Activated T-cell treated with anti-CD3 and anti-CD28 coated beads, Interleukin-2, amount 50 U/mL, for 72 hours (primary cell): Measurements from ENCODE around the gene TTC27. TPM values are rescaled to one million over a fixed set of nuclear protein-coding genes. Genes with fewer than 3 reads are reported as not detected.
"Not testable (repeated sequence)": the region's sequence is repeated elsewhere in the genome, so short reads cannot be mapped to it uniquely, and the experiment has no call there.

ENCODE experiments used
- ATAC-seq, 2 donors: fragments of 150-1000 bp; cut with Tn5 transposase; replicated peaks in 1 of 2; 2 replicates each; pipeline ENCODE4 v1.10.0; 2021; ENCODE audit warnings: moderate library complexity in 2 of 2, mild to moderate bottlenecking in 1 of 2
- DNase-seq, 2 donors: peaks; one replicate each; pipeline ENCODE4 v3.0.0; 2021 to 2022; ENCODE audit warnings: mixed read lengths in 1 of 2
- H3K27ac Mint-ChIP-seq: one replicate; pipeline ENCODE4 v1.8.0; 2022; ENCODE audit warnings: mild to moderate bottlenecking, moderate library complexity, mixed read lengths
- H3K27me3 Mint-ChIP-seq: one replicate; pipeline ENCODE4 v1.8.0; 2022; ENCODE audit warnings: low read depth, mixed read lengths
- H3K36me3 Mint-ChIP-seq, 2 donors: one replicate each; pipeline ENCODE4 v1.8.0; 2022; ENCODE audit warnings: mixed read lengths in 2 of 2, mild to moderate bottlenecking in 1 of 2; ENCODE audit not compliant: insufficient read depth in 2 of 2
- H3K4me1 Mint-ChIP-seq: one replicate; pipeline ENCODE4 v1.8.0; 2022; ENCODE audit warnings: low read depth, mixed read lengths
- H3K4me3 Mint-ChIP-seq, 2 donors: one replicate each; pipeline ENCODE4 v1.8.0; 2022; ENCODE audit warnings: mild to moderate bottlenecking in 2 of 2, mixed read lengths in 2 of 2, moderate library complexity in 2 of 2
- H3K9me3 Mint-ChIP-seq, 2 donors: one replicate each; pipeline ENCODE4 v1.8.0; 2022; ENCODE audit warnings: mixed read lengths in 2 of 2
- total RNA-seq, 2 donors: library from RNA; stranded (reverse); gene quantifications; one replicate each; pipeline ENCODE4 v1.2.3, GENCODE V29; 2022

TTC27 gene
- total RNA-seq, 2 donors from 2014 or later, result 24.2 to 27.8 TPM

DNA sequence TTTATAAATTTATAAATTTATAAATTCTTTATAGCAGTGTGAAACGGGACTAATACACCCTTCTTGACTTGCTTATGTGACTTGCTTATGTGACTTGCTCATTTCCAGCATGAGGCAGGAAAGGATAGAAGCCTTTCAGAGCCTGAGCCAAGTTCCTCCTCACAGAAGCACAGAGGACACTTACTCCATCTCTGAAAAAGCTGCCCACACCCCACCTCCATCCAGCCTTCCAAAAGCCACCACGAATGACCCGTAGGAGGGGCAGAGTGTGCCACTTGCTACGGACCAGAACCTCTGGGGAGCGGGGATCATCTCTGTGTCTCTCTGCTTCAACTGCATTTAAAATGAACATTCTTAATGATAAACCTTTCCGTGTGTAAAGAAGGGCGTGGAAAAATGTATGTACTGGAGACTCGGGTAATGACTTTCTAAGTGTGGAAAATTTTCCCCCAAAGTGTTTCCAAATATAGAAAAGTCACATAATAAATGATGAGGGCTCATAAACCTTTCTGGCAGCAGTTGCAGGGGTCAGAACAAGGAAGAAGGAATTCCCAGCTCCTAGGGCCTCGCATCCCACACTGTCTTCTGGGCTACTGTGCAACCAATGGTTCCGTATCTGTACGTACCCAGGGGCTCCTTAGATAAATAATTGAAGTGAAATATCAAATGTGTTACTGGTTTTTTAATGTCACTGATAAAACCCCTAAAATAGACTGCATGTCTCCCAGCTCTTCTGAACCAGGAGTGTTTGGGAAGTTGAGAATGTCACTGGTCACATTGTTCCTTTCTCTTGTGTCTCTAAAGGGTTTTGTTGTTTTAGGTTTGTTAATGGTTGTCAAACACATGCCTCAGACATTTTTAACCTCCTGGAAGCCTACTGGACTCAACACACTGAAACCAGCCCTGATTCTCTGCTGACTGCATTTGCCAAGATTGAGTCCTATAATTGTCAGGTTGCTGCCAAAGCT lies 214.4 kb downstream of the TTC27 start:
- Mint-ChIP-seq H3K36me3 (no peaks in the 10 kb centered on the region), H3K4me3 (no peak overlapping the region)

DNA sequence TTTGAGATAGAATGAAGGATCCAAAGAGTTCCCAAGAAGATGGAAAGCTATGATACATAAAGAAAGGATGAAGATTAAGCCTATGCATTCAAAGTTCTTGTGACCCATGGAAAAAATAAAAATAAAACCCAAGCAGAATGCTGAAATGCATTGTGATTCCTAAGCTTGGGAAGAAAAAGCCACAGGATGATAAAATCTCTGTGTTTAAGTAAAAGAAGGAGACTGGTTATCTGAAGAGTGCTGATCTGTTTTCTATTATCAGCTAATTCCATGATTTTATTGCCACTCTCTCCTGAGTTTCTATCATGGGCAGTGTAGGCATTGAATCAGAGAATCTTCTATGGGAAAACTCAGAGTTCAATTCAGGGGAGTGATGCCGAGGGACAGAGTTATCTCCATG lies 215.8 kb downstream of the TTC27 start:
- Mint-ChIP-seq H3K4me1 (no peaks in the 10 kb centered on the region), H3K27me3 (peaks cover 12% of the 10 kb centered on the region), H3K9me3 (peaks cover 4% of the 10 kb centered on the region in 2 donors), H3K27ac (no peak overlapping the region), H3K36me3 (no peaks in the 10 kb centered on the region), H3K4me3 (no peak overlapping the region)
- no peak for ATAC-seq
- no peak for DNase-seq

More for the DNA sequence above, 214.4 kb downstream of the TTC27 start:
- Mint-ChIP-seq H3K4me1 (no peaks in the 10 kb centered on the region), H3K9me3 (peaks cover 4% of the 10 kb centered on the region in 2 donors), H3K27me3 (peaks cover 14% of the 10 kb centered on the region), H3K27ac (no peak overlapping the region)
- DNase-seq (no peak), ATAC-seq (no peak)

DNA sequence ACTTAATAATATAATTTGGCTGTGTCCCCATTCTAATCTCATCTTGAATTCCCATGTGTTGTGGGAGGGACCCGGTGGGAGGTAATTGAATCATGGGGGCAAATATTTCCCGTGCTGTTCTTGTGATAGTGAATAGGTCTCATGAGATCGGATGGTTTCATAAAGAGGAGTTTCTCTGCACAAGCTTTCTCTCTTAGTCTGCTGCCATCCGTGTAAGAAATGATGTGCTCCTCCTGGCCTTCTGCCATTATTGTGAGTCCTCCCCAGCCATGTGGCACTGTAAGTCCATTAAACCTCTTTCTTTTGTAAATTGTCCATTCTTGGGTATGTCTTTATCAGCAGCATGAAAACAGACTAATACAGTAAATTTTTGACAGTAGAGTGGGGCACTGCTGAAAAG lies 216.4 kb downstream of the TTC27 start:
- no peaks in the 10 kb centered on the region for H3K36me3 Mint-ChIP-seq
- peaks cover 4% of the 10 kb centered on the region in 2 donors for H3K9me3 Mint-ChIP-seq
- H3K4me3 Mint-ChIP-seq, result no peak overlapping the region
- H3K27me3 Mint-ChIP-seq, result peaks cover 12% of the 10 kb centered on the region
- no peak for ATAC-seq
- H3K4me1 Mint-ChIP-seq, result no peaks in the 10 kb centered on the region
- no peak overlapping the region for H3K27ac Mint-ChIP-seq
- no peak for DNase-seq

DNA sequence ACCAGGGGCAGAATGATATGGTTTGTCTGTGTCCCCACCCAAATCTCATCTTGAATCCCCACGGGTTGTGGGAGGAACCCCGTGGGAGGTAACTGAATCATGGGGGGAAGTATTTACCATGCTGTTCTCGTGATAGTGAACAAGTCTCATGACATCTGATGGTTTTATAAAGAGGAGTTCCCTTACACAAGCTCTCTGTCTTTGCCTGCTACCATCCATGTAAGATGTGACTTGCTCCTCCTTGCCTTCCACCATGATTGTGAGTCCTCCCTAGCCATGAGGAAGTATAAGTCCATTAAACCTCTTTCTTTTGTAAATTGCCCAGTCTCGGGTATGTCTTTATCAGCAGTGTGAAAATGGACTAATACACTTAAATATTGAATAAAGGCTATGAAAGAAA lies 218.4 kb downstream of the TTC27 start:
- DNase-seq, H3K9me3 Mint-ChIP-seq, H3K4me1 Mint-ChIP-seq, H3K4me3 Mint-ChIP-seq, ATAC-seq, H3K27ac Mint-ChIP-seq, H3K36me3 Mint-ChIP-seq: not testable (repeated sequence)
- H3K27me3 Mint-ChIP-seq, result peaks cover 12% of the 10 kb centered on the region

DNA sequence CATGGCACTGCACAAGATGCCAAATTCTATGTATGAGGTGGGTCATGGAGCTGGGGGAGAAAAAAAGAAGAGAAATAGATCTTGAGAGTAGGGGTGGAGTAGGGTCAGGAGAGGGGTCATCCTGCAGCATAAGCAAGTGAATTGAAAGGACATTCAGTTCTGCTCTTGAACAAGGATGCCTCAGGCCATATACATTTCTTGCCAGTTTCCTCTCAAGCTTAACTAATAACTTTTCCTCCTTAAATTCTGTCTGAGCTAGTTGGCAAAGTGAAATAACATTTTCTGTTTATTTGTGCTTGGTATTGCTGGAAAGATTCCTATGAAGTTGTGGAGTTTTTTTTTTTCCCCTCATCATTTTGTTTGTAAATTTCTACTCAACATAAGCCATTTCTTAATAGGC lies 219.9 kb downstream of the TTC27 start:
- no peaks in the 10 kb centered on the region for H3K4me1 Mint-ChIP-seq
- H3K4me3 Mint-ChIP-seq, result no peak overlapping the region
- no peak overlapping the region for H3K27ac Mint-ChIP-seq
- peaks cover 4% of the 10 kb centered on the region in 2 donors for H3K9me3 Mint-ChIP-seq
- ATAC-seq (no peak), DNase-seq (no peak)
- H3K36me3 Mint-ChIP-seq, result no peaks in the 10 kb centered on the region
- peaks cover 12% of the 10 kb centered on the region for H3K27me3 Mint-ChIP-seq

DNA sequence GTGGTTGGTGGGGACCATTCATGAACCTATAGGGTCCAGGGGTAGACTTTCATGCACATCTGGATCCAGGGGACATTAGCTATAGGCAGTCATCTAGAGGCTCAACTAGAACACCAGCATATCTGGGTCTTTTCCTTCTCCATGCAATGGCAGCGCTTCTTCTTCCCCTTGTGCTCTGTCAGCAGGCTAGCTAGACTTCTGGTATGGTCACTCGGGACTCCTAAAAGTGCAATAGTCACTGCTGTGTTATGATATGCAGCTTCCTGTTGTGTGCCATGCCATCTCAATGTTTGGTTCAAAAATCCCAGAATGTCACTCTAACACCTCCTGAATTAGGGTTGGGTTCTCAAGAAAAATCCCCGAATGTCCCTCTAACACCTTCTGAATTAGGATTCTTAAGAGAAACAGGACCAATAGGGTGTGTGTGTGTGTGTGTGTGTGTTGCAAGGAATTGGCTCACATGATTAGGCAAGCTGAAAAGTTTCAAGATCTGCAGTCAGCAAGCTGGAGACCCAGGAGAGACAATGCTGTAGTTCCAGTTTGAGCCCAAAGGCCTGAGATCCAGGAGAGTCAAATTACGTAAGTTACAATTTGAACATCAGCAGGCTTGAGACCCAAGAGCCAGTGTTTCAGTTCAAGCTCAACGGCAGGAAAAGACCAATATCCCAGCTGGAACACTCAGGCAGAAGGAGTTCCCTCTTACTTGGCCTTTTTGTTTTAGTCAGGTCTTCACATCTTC lies 221.8 kb downstream of the TTC27 start:
- DNase-seq (no peak), ATAC-seq (no peak)
- no peaks in the 10 kb centered on the region for H3K4me1 Mint-ChIP-seq
- no peaks in the 10 kb centered on the region for H3K36me3 Mint-ChIP-seq
- H3K4me3 Mint-ChIP-seq, result no peak overlapping the region
- peaks cover 21% of the 10 kb centered on the region for H3K27me3 Mint-ChIP-seq
- H3K27ac Mint-ChIP-seq, result no peak overlapping the region
- peaks cover 1 to 2% of the 10 kb centered on the region in 2 donors for H3K9me3 Mint-ChIP-seq

DNA sequence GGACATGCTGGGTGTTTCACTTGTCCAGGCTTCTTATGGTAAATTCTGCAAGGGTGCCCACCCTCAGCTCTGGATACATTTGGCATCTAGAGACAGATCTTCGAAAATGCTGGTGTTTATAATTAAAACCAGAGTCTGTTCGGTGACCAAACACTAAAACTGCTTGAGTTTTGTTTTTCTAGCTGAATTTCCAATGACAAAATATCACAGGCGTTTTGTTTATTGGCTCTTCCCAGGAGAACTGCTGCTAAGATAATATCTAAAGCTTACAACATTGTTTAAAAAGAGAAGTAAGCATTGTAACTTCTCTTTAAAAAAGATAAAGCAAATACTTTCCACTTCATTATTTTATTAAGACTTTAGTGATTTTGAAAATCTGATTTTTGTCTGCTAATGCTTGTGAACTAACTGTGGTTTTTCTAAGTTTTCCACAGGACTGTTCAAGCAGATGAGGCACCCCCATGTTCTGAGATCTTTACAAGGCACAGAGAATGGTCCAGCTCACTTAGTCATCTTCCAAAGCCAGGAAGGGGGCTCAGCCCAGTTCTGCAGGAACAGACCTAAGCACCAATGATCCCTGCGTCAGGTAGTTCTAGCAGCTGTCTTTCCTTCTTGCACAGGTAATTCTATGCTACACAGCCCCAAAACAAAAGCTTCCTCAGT lies 224.1 kb downstream of the TTC27 start:
- H3K9me3 Mint-ChIP-seq, result no peaks in the 10 kb centered on the region
- ATAC-seq (no peak), DNase-seq (no peak)
- H3K27ac Mint-ChIP-seq, result no peak overlapping the region
- no peaks in the 10 kb centered on the region for H3K4me1 Mint-ChIP-seq
- no peaks in the 10 kb centered on the region for H3K36me3 Mint-ChIP-seq
- no peak overlapping the region for H3K4me3 Mint-ChIP-seq
- peaks cover 15% of the 10 kb centered on the region for H3K27me3 Mint-ChIP-seq

DNA sequence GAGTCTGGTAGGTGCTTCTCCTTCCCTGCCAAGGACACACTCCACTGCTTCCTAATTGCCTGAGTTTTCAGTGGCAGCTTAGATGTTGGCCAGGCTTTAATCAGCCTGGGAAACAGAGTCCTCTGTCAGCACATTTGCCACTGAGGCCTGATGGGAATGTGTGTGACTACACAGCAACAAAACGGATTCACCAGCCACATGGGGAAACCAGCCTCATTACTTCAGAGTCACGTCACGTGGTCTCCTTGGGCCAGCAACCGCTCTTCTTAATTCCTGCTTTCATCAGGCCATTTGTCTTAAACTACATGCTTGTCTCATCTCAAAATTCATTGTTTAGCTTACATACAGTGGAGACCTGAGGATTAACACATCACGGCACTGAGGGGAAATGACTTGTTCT lies 225.0 kb downstream of the TTC27 start:
- no peaks in the 10 kb centered on the region for H3K36me3 Mint-ChIP-seq
- H3K4me3 Mint-ChIP-seq, result no peak overlapping the region
- peaks cover 15% of the 10 kb centered on the region for H3K27me3 Mint-ChIP-seq
- H3K9me3 Mint-ChIP-seq, result no peaks in the 10 kb centered on the region
- ATAC-seq (no peak), DNase-seq (no peak)
- H3K27ac Mint-ChIP-seq, result no peak overlapping the region
- H3K4me1 Mint-ChIP-seq, result no peaks in the 10 kb centered on the region

DNA sequence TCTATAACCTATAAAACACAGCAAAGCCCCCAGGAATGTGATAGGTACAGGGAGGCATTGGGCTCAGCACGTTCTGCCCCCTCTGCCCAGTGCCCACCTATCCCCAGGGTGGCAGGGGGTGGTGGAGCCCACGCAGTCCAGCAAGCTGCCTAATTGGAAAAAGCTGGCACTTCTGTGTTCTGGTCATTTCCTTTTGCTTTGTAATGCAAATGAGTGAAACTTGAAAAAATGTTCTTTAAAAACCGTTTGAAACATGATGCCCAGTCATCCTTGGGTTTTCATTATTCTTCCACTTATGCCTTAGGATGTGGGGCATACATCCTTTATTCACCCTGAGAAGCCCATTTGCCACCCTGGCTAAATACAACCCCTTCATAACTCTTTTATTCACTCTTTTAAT lies 229.0 kb downstream of the TTC27 start:
- DNase-seq (no peak), ATAC-seq (no peak)
- H3K27ac Mint-ChIP-seq, result no peak overlapping the region
- H3K9me3 Mint-ChIP-seq, result no peaks in the 10 kb centered on the region
- no peaks in the 10 kb centered on the region for H3K4me1 Mint-ChIP-seq
- no peak overlapping the region for H3K4me3 Mint-ChIP-seq
- H3K36me3 Mint-ChIP-seq, result no peaks in the 10 kb centered on the region
- H3K27me3 Mint-ChIP-seq, result peaks cover 19% of the 10 kb centered on the region

DNA sequence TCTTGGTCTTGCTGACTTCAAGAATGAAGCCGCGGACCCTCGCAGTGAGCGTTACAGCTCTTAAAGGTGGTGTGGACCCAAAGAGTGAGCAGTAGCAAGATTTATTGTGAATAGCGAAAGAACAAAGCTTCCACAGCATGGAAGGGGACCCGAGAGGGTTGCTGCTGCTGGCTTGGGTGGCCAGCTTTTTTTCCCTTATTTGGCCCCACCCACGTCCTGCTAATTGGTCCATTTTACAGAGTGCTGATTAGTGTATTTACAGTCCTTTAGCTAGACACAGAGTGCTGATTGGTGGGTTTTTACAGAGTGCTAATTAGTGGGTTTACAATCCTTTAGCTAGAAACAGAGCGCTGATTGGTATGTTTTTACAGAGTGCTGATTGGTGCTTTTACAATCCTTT lies 230.9 kb downstream of the TTC27 start:
- Mint-ChIP-seq H3K36me3 (no peaks in the 10 kb centered on the region), H3K4me1 (no peaks in the 10 kb centered on the region), H3K27ac (no peak overlapping the region), H3K9me3 (no peaks in the 10 kb centered on the region), H3K27me3 (peaks cover 30% of the 10 kb centered on the region), H3K4me3 (no peak overlapping the region)
- no peak for DNase-seq
- ATAC-seq, result no peak

DNA sequence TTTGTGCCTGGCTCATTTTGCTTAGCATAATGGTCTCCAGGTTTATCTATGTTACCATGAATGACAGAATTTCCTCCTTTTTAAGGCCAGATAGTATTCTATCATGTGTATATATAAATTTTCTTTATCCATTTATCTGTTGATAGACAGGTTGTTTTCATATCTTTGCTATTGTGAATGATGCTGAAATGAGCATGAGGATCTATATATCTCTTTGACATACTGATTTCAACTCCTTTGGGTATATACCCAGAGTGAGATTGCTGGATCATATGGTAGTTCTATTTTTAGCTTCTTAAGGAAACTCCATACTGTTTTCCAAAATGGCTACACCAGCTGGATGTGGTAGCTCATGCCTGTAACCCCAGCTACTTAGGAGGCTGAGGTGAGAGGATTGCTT lies 232.5 kb downstream of the TTC27 start:
- H3K36me3 Mint-ChIP-seq, result no peaks in the 10 kb centered on the region
- peaks cover 21% of the 10 kb centered on the region for H3K27me3 Mint-ChIP-seq
- no peak overlapping the region for H3K4me3 Mint-ChIP-seq

DNA sequence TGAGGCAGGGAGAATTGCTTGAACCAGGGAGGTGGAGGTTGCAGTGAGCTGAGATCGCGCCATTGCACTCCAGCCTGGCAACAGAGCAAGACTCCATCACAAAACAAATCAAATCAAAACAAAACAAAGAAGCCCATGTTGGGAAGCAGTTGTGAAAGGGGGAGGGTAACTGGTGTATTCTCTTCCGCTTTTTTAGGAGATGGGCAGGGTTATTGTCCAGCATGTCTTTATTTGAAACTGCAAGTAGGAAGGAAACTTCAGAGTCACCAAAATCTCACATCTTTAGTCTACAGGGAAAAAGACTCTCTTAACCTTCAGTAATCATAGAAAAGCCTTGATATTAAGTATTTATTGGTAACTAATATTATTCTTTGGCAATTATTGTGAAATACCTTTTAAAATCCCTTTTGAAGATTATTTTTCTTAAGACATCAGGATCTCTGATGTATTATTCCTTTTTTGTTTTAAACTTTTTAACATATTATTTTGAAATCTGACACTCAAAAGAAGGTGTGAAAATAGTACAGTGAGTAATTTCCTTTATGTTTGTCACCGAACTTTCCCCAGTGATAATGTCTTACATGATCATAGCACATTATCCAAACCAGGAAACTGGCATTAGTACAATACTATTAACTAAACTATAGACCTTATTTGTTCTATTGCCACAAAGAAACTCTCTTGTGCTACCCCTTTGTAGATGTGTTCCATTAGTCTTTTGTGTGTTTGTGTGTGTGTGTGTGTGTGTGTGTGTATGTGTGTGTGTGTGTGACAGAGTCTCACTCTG lies 234.6 kb downstream of the TTC27 start:
- peak; percentile 48 to 53 for ATAC-seq
- Mint-ChIP-seq H3K9me3 (no peaks in the 10 kb centered on the region), H3K27ac (no peak overlapping the region), H3K36me3 (peaks cover 0 to 2% of the 10 kb centered on the region in 2 donors), H3K27me3 (peaks cover 21% of the 10 kb centered on the region), H3K4me3 (no peak overlapping the region), H3K4me1 (no peaks in the 10 kb centered on the region)
- DNase-seq, result no peak

More for the DNA sequence above, 232.5 kb downstream of the TTC27 start:
- no peaks in the 10 kb centered on the region for H3K9me3 Mint-ChIP-seq
- no peaks in the 10 kb centered on the region for H3K4me1 Mint-ChIP-seq
- DNase-seq (no peak), ATAC-seq (no peak)
- H3K27ac Mint-ChIP-seq, result no peak overlapping the region
